Lower leg skin (tissue), 4 donors: Measurements from ENCODE around the gene OR2C1. TPM values are rescaled to one million over a fixed set of nuclear protein-coding genes. Genes with fewer than 3 reads are reported as not detected.
A peak's percentile ranks its signal among the peaks of the same experiment; 100 is the strongest.

Source experiments
- DNase-seq, 2 donors: peaks; one replicate each; pipeline ENCODE4 v3.0.0-alpha.2; 2019; ENCODE audit warnings: low spot score in 2 of 2
- H3K4me3 ChIP-seq: fragments of 200-600 bp; sonication (generic); 2 replicates; pipeline ENCODE4 v1.5.1; 2017; ENCODE audit warnings: mild to moderate bottlenecking, low read depth; ENCODE audit not compliant: poor library complexity, severe bottlenecking
- CTCF ChIP-seq, 3 donors: fragments of 450-650 bp; IDR thresholded peaks; one replicate each; pipeline ENCODE4 v1.5.1; 2016; ENCODE audit warnings: antibody characterized with exemption in 3 of 3, mild to moderate bottlenecking in 3 of 3, moderate library complexity in 2 of 3
- POLR2A ChIP-seq, 2 donors: fragments of 450-650 bp; IDR thresholded peaks; one replicate each; pipeline ENCODE4 v1.6.1; 2016 to 2017; ENCODE audit warnings: antibody characterized with exemption in 2 of 2, mild to moderate bottlenecking in 1 of 2, moderate library complexity in 1 of 2
- WGBS, 2 donors: methylation state at CpG; one replicate each; pipeline ENCODE4 v1.1.5; 2018; 5-methylcytosine and 5-hydroxymethylcytosine counted together
- intact Hi-C: fragments of 100-400 bp; cut with DNase I; formaldehyde crosslinking; loops from one replicate; pipeline ENCODE4 v1.15.0; 2023; ENCODE audit warnings: low total_unique reads
- total RNA-seq, 4 donors: library from RNA; depleted of rRNA; stranded (reverse); fragments of >200 nt; gene quantifications; one replicate each; pipeline ENCODE4 v1.1.0, GENCODE V29; 2016

The OR2C1 gene
- total RNA-seq, 4 donors from 2014 or later, result 0.39 to 0.88 TPM; not detected in 2

GRCh38 chr16:3349175-3349574 is 6.5 kb upstream of the OR2C1 start:
- no peak overlapping the region for H3K4me3 ChIP-seq
- intact Hi-C loops, result no loop called here
- no peak for TF ChIP-seq CTCF (IDR thresholded peaks at IDR 0.05)
- TF ChIP-seq POLR2A (IDR thresholded peaks at IDR 0.05), result no peak
- DNase-seq, result no peak
- 65 to 69% methylated on average over 13 of the region's 13 CpGs for whole genome bisulfite sequencing, 2 donors

GRCh38 chr16:3356118-3356517 is 429 bp downstream of the OR2C1 start:
- DNase-seq, result peak in 1 of 2 donors; percentile 21
- intact Hi-C loops, result no loop called here
- 81 to 85% methylated on average over 10 of the region's 10 CpGs for WGBS, 2 donors
- TF ChIP-seq CTCF (IDR thresholded peaks at IDR 0.05) (no peak), POLR2A (IDR thresholded peaks at IDR 0.05) (no peak)
- H3K4me3 ChIP-seq, result no peak overlapping the region

GRCh38 chr16:3358871-3359270 is 3.2 kb downstream of the OR2C1 start:
- no peak for TF ChIP-seq POLR2A (IDR thresholded peaks at IDR 0.05)
- no peak for TF ChIP-seq CTCF (IDR thresholded peaks at IDR 0.05)
- intact Hi-C loops, result no loop called here
- H3K4me3 ChIP-seq, result no peak overlapping the region
- no peak for DNase-seq
- WGBS, 2 donors, result 0% methylated on average over 1 of the region's 1 CpG

- intact Hi-C loops, result no loop called here
- TF ChIP-seq POLR2A (IDR thresholded peaks at IDR 0.05), result no peak
- H3K4me3 ChIP-seq, result no peak overlapping the region
- no peak for DNase-seq
Measured at GRCh38 chr16:3362931-3363330, 7.2 kb downstream of the OR2C1 start.

GRCh38 chr16:3363793-3364192 is 8.1 kb downstream of the OR2C1 start:
- TF ChIP-seq POLR2A (IDR thresholded peaks at IDR 0.05) (no peak), CTCF (IDR thresholded peaks at IDR 0.05) (no peak)
- no peak for DNase-seq
- intact Hi-C loops, result no loop called here
- H3K4me3 ChIP-seq, result no peak overlapping the region
- whole genome bisulfite sequencing, 2 donors, result 89 to 93% methylated on average over 7 of the region's 7 CpGs

GRCh38 chr16:3364774-3365427 is 9.2 kb downstream of the OR2C1 start:
- intact Hi-C loops, result no loop called here
- TF ChIP-seq CTCF (IDR thresholded peaks at IDR 0.05), result no peak
- no peak for TF ChIP-seq POLR2A (IDR thresholded peaks at IDR 0.05)
- peak; percentile 58 to 84 for DNase-seq
- peak overlapping the region; percentile 26 for H3K4me3 ChIP-seq
- 26 to 31% methylated on average over 34 to 42 of the region's 42 CpGs for WGBS, 2 donors
